ENCODE results near the gene UPP2.

GRCh38 chr2:158066046-158066713, 35.5 kb upstream of the UPP2 start:
- no peak for TF ChIP-seq CTCF (IDR thresholded peaks at IDR 0.05)
- TF ChIP-seq POLR2A (IDR thresholded peaks at IDR 0.05) = no peak
- no peak for TF ChIP-seq POLR2AphosphoS5 (IDR thresholded peaks at IDR 0.05)
- no peak for TF ChIP-seq EP300 (IDR thresholded peaks at IDR 0.05)
